Naive thymus-derived CD4-positive, alpha-beta T cell (primary cell): ENCODE results near the gene RBMS1. TPM values are rescaled to one million over a fixed set of nuclear protein-coding genes. Genes with fewer than 3 reads are reported as not detected.

ENCODE experiments used
- ATAC-seq: fragments of 150-1000 bp; cut with Tn5 transposase; 2 replicates; pipeline ENCODE4 v1.10.0; 2021; ENCODE audit warnings: mild to moderate bottlenecking, moderate library complexity
- CTCF ChIA-PET: fragments of 350-600 bp; sonication (Branson Sonifier 250); formaldehyde crosslinking; loops from one replicate; lab custom pipeline; 2021; ENCODE audit warnings: antibody characterized with exemption; lab: Charles Lee
- POLR2A ChIA-PET: fragments of 350-600 bp; sonication (Branson Sonifier 250); formaldehyde crosslinking; loops from one replicate; lab custom pipeline; 2021; ENCODE audit warnings: antibody characterized with exemption, inconsistent platforms; lab: Charles Lee
- DNase-seq, 9 donors: peaks; one replicate each; pipeline versions ENCODE4 v3.0.0 to v3.0.0-alpha.2; 2020 to 2022; ENCODE audit warnings: mixed read lengths in 1 of 9
- H3K27ac ChIP-seq: one replicate; pipeline ENCODE4 v1.7.0; 2013; ENCODE audit warnings: mild to moderate bottlenecking, low read depth, low read length, moderate library complexity
- H3K27me3 ChIP-seq, 2 donors: one replicate each; pipeline ENCODE4 v1.7.0; 2013; ENCODE audit warnings: low read length in 2 of 2, mild to moderate bottlenecking in 2 of 2, moderate library complexity in 2 of 2; ENCODE audit not compliant: control insufficient read depth in 2 of 2, insufficient read depth in 2 of 2
- H3K36me3 ChIP-seq, 3 experiments: 1 replicate in 2 of 3; 2 replicates in 1 of 3; pipeline ENCODE4 v1.7.0; 2013; ENCODE audit warnings: low read length in 3 of 3, mild to moderate bottlenecking in 3 of 3, moderate library complexity in 1 of 3; ENCODE audit not compliant: insufficient read depth in 3 of 3, control insufficient read depth in 2 of 3
- H3K4me1 ChIP-seq, 2 donors: one replicate each; pipeline ENCODE4 v1.7.0; 2013; ENCODE audit warnings: low read length in 2 of 2, mild to moderate bottlenecking in 2 of 2, moderate library complexity in 1 of 2; ENCODE audit not compliant: control insufficient read depth in 2 of 2, insufficient read depth in 2 of 2
- H3K4me3 ChIP-seq: 2 replicates; pipeline ENCODE4 v1.7.0; 2013; ENCODE audit warnings: mild to moderate bottlenecking, low read length
- H3K9me3 ChIP-seq, 3 experiments: 1 replicate in 2 of 3; 2 replicates in 1 of 3; pipeline ENCODE4 v1.7.0; 2013; ENCODE audit warnings: low read length in 3 of 3; ENCODE audit not compliant: control insufficient read depth in 2 of 3
- H3K27ac Mint-ChIP-seq, 9 donors: one replicate each; pipeline ENCODE4 v1.8.0; 2020 to 2022; ENCODE audit warnings: mixed read lengths in 9 of 9, mild to moderate bottlenecking in 8 of 9, moderate library complexity in 5 of 9, inconsistent platforms in 2 of 9
- H3K27me3 Mint-ChIP-seq, 5 donors: one replicate each; pipeline ENCODE4 v1.8.0; 2021 to 2022; ENCODE audit warnings: mixed read lengths in 5 of 5, mild to moderate bottlenecking in 1 of 5
- H3K36me3 Mint-ChIP-seq, 5 donors: one replicate each; pipeline ENCODE4 v1.8.0; 2020 to 2022; ENCODE audit warnings: mixed read lengths in 5 of 5, mild to moderate bottlenecking in 3 of 5, inconsistent platforms in 1 of 5
- H3K4me1 Mint-ChIP-seq, 7 donors: one replicate each; pipeline ENCODE4 v1.8.0; 2020 to 2022; ENCODE audit warnings: mixed read lengths in 7 of 7, mild to moderate bottlenecking in 3 of 7, inconsistent platforms in 1 of 7
- H3K4me3 Mint-ChIP-seq, 10 donors: one replicate each; pipeline ENCODE4 v1.8.0; 2020 to 2022; ENCODE audit warnings: mild to moderate bottlenecking in 10 of 10, mixed read lengths in 10 of 10, moderate library complexity in 6 of 10, inconsistent platforms in 2 of 10
- H3K9me3 Mint-ChIP-seq, 11 donors: one replicate each; pipeline ENCODE4 v1.8.0; 2020 to 2022; ENCODE audit warnings: mixed read lengths in 11 of 11, mild to moderate bottlenecking in 4 of 11, inconsistent platforms in 1 of 11, moderate library complexity in 1 of 11
- intact Hi-C, 2 donors: fragments of 100-400 bp; cut with micrococcal nuclease; formaldehyde crosslinking; loops; one replicate each; pipeline ENCODE4 v1.15.1; 2023
- polyA plus RNA-seq, 2 donors: library from polyadenylated mRNA; unstranded; fragments of 300-500 nt; fragmentation: Illumina TruSeq; gene quantifications; one replicate each; pipeline ENCODE4 v1.2.3, GENCODE V29; 2021
- total RNA-seq, 6 experiments: library from RNA in 5 of 6; stranded (reverse) in 5 of 6; gene quantifications; 1 replicate in 5 of 6; 2 replicates in 1 of 6; pipeline ENCODE4 v1.2.3 and lab custom pipeline; 2021 to 2026

Gene RBMS1
- total and polyA plus RNA-seq, 7 experiments from 2014 or later, result 74.4 to 137 (median 119) TPM

DNA sequence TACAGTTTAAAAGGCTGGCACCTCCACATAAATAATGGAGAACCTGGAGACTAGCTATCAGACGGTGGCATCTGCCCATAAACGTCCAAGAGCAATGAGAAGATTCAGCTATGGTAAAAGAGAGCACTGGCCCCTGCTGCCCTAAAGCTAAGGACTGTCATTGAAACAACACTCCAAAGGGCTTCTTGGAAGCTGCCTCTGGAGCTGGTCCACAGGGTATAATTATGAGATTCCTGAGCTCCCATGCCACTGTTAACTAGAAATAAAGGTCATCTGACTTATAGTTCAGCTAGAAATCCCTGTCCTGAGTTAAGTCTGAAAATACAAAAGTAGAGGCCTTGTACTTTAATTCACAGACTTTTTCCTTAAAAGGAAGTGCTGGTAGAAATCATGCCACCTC, 39.9 kb upstream of the RBMS1 start:
- ChIA-PET CTCF (no interaction called here), POLR2A (interaction anchor here (0.8 kb wide), 1 partner anchor 126 kb away, joined by 3 read pairs; no protein-coding TSS in a partner anchor)
- intact Hi-C loops, result no loop called here
- H3K27ac ChIP-seq, result no peak overlapping the region
- no peaks in the 10 kb centered on the region for H3K36me3 ChIP-seq
- H3K27me3 ChIP-seq, result no peaks in the 10 kb centered on the region
- H3K4me3 Mint-ChIP-seq, result no peak overlapping the region
- no peaks in the 10 kb centered on the region for H3K27me3 Mint-ChIP-seq
- no peaks in the 10 kb centered on the region for H3K36me3 Mint-ChIP-seq
- peaks cover 0 to 21% (median 4%) of the 10 kb centered on the region in 7 donors for H3K4me1 Mint-ChIP-seq
- no peak overlapping the region for H3K4me3 ChIP-seq
- no peaks in the 10 kb centered on the region for H3K4me1 ChIP-seq
- H3K9me3 Mint-ChIP-seq, result no peaks in the 10 kb centered on the region
- ATAC-seq (no peak), DNase-seq (no peak)
- no peaks in the 10 kb centered on the region for H3K9me3 ChIP-seq
- H3K27ac Mint-ChIP-seq, result no peak overlapping the region

GRCh38 chr2:160532388-160532787, 38.8 kb upstream of the RBMS1 start:
- no peaks in the 10 kb centered on the region for H3K27me3 Mint-ChIP-seq
- POLR2A ChIA-PET, result no interaction called here
- no peak overlapping the region for H3K4me3 Mint-ChIP-seq
- Histone ChIP-seq H3K27me3 (no peaks in the 10 kb centered on the region), H3K36me3 (no peaks in the 10 kb centered on the region), H3K27ac (no peak overlapping the region), H3K4me1 (no peaks in the 10 kb centered on the region), H3K9me3 (no peaks in the 10 kb centered on the region), H3K4me3 (no peak overlapping the region)
- peaks cover 0 to 5% (median 0%) of the 10 kb centered on the region in 11 donors for H3K9me3 Mint-ChIP-seq
- peaks cover 0 to 15% (median 4%) of the 10 kb centered on the region in 7 donors for H3K4me1 Mint-ChIP-seq
- CTCF ChIA-PET, result no interaction called here
- intact Hi-C loops, result no loop called here
- no peak for DNase-seq
- no peak overlapping the region for H3K27ac Mint-ChIP-seq
- no peak for ATAC-seq
- H3K36me3 Mint-ChIP-seq, result no peaks in the 10 kb centered on the region

DNA sequence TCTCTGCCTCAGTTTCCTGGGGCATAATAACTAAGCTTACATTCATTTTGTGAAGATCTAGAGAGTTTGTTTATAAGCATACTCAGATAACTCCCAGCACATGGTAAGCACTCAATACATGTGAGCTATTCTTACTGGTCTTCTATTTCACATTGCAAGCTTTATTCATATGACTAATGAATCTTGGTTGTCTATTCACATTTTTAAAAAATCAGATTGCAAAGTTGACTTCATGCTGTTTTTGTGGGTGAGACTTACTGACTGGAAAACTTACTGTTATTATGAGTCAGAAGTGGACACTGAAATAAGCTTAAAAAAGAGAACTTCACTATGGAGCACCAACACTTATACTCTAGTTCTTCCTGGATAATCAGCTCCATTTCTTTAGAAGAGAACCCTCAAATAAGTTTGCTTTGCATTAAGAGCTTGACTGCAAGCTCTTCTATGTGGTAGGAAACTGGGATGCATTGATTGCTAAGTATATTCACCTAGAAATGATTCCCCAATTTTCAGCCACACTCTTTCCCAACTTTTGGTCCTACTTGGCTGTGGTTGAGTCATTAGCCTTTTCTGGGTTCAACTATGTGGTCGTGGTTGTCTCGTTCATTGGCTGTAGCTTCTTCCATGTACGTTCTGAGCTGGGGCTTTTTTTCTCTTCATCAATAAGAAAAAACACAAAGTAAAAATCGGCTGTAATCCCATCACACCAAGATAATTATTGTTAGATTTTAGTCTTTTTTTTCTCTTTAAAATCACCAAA, 29.5 kb upstream of the RBMS1 start:
- ChIA-PET POLR2A (interaction anchor here (0.9 kb wide), 1 partner anchor 9 kb away, joined by 3 read pairs; no protein-coding TSS in a partner anchor), CTCF (interaction anchor here (0.6 kb wide), 1 partner anchor 131 kb away, joined by 3 read pairs; no protein-coding TSS in a partner anchor)
- Histone ChIP-seq H3K9me3 (no peaks in the 10 kb centered on the region), H3K36me3 (no peaks in the 10 kb centered on the region), H3K27me3 (no peaks in the 10 kb centered on the region), H3K4me3 (no peak overlapping the region), H3K4me1 (no peaks in the 10 kb centered on the region), H3K27ac (no peak overlapping the region)
- ATAC-seq, result no peak
- H3K27me3 Mint-ChIP-seq, result peaks cover 0 to 3% (median 0%) of the 10 kb centered on the region in 5 donors
- no peak overlapping the region for H3K4me3 Mint-ChIP-seq
- no peaks in the 10 kb centered on the region for H3K36me3 Mint-ChIP-seq
- peaks cover 0 to 6% (median 3%) of the 10 kb centered on the region in 7 donors for H3K4me1 Mint-ChIP-seq
- H3K27ac Mint-ChIP-seq, result no peak overlapping the region
- DNase-seq, result no peak
- H3K9me3 Mint-ChIP-seq, result peaks cover 0 to 5% (median 0%) of the 10 kb centered on the region in 11 donors
- intact Hi-C loops, result no loop called here

- POLR2A ChIA-PET, result no interaction called here
Measured at GRCh38 chr2:160517731-160518130, 24.1 kb upstream of the RBMS1 start.

DNA sequence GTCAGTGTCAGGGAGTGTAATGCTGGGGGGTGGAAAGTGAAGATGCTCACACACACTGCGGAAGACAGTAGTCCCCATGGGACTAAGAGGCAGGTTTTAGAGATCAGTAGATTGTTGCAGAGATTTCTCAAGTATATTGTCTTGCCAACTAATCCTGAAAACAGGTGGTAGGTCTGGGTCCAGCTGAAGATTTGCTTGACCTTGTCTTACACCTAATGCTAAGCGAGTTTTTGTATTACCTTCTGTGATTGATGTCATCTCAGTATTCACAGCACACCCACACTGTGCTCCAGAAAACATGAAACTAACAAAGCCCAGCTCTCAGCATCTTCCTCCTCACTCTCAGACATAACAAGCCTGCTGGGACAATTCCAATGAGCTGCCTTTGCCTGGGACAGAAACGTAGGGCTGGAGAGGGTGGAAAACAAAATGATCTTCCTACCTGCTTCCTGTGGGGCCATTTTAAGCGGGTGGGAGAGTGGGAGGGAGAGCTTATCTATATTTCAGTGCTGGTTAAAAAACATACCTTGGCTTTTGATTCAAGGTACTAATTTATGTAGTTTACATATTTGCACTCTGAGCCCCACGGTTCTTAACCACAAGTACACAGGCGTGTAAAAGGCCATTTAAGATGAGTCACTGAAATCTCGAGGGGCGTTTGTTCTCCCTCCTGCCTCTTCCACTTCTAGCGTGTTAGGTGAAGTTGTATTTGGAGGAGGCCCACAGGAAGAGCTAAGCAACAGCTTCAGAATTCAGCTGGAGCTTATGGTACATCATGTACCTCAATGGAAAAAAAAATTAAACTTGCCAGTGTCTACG, 23.1 kb upstream of the RBMS1 start:
- peaks cover 3 to 43% (median 36%) of the 10 kb centered on the region in 7 donors for H3K4me1 Mint-ChIP-seq
- Histone ChIP-seq H3K4me1 (peaks cover 0 to 7% of the 10 kb centered on the region in 2 donors), H3K4me3 (no peak overlapping the region), H3K36me3 (no peaks in the 10 kb centered on the region), H3K27me3 (no peaks in the 10 kb centered on the region), H3K9me3 (no peaks in the 10 kb centered on the region), H3K27ac (no peak overlapping the region)
- ChIA-PET CTCF (no interaction called here), POLR2A (no interaction called here)
- DNase-seq, result peak in 1 of 9 donors; percentile 38
- intact Hi-C loops, result loop anchor here in 1 of 2 donors (1.0 kb wide), 1 partner anchor 9 kb away; no protein-coding TSS in a partner anchor
- ATAC-seq, result no peak
- peak overlapping the region in 6 of 10 donors; percentile 10 to 56 (median 42) for H3K4me3 Mint-ChIP-seq
- peak overlapping the region in 8 of 9 donors; percentile 14 to 83 (median 42) for H3K27ac Mint-ChIP-seq
- peaks cover 0 to 1% (median 0%) of the 10 kb centered on the region in 5 donors for H3K36me3 Mint-ChIP-seq
- peaks cover 0 to 3% (median 0%) of the 10 kb centered on the region in 11 donors for H3K9me3 Mint-ChIP-seq
- no peaks in the 10 kb centered on the region for H3K27me3 Mint-ChIP-seq

More at GRCh38 chr2:160517731-160518130, 24.1 kb upstream of the RBMS1 start:
- intact Hi-C loops, result loop anchor here in 1 of 2 donors (1.0 kb wide), 1 partner anchor 10 kb away; no protein-coding TSS in a partner anchor
- H3K4me3 Mint-ChIP-seq, result no peak overlapping the region
- H3K9me3 ChIP-seq, result no peaks in the 10 kb centered on the region
- no peaks in the 10 kb centered on the region for H3K27me3 Mint-ChIP-seq
- H3K36me3 Mint-ChIP-seq, result peaks cover 0 to 1% (median 0%) of the 10 kb centered on the region in 5 donors
- DNase-seq, result no peak
- no peaks in the 10 kb centered on the region for H3K9me3 Mint-ChIP-seq
- no peak overlapping the region for H3K27ac ChIP-seq
- H3K4me1 ChIP-seq, result peaks cover 0 to 7% of the 10 kb centered on the region in 2 donors
- no peaks in the 10 kb centered on the region for H3K36me3 ChIP-seq
- H3K27me3 ChIP-seq, result no peaks in the 10 kb centered on the region
- H3K4me1 Mint-ChIP-seq, result peaks cover 3 to 36% (median 30%) of the 10 kb centered on the region in 7 donors
- CTCF ChIA-PET, result no interaction called here
- ATAC-seq, result no peak
- H3K27ac Mint-ChIP-seq, result peak overlapping the region in 1 of 9 donors; percentile 14
- H3K4me3 ChIP-seq, result no peak overlapping the region

GRCh38 chr2:160515120-160515519, 21.5 kb upstream of the RBMS1 start:
- H3K27me3 Mint-ChIP-seq, result no peaks in the 10 kb centered on the region
- POLR2A ChIA-PET, result no interaction called here
- H3K4me1 ChIP-seq, result peaks cover 0 to 7% of the 10 kb centered on the region in 2 donors
- H3K27me3 ChIP-seq, result no peaks in the 10 kb centered on the region
- no peak overlapping the region for H3K4me3 ChIP-seq
- DNase-seq (no peak), ATAC-seq (no peak)
- H3K27ac ChIP-seq, result no peak overlapping the region
- intact Hi-C loops, result no loop called here
- H3K9me3 ChIP-seq, result no peaks in the 10 kb centered on the region
- peak overlapping the region in 2 of 10 donors; percentile 4 to 22 for H3K4me3 Mint-ChIP-seq
- no peaks in the 10 kb centered on the region for H3K36me3 ChIP-seq
- CTCF ChIA-PET, result interaction anchor here (0.5 kb wide), 1 partner anchor 52 kb away, joined by 4 read pairs; no protein-coding TSS in a partner anchor
- H3K9me3 Mint-ChIP-seq, result peaks cover 0 to 3% (median 0%) of the 10 kb centered on the region in 11 donors
- H3K27ac Mint-ChIP-seq, result peak overlapping the region in 1 of 9 donors; percentile 13
- H3K4me1 Mint-ChIP-seq, result peaks cover 3 to 43% (median 36%) of the 10 kb centered on the region in 7 donors
- H3K36me3 Mint-ChIP-seq, result peaks cover 0 to 1% (median 0%) of the 10 kb centered on the region in 5 donors
